NCI-H446 (cell line): ENCODE data around the gene PPM1H.
"Not testable (repeated sequence)": the region's sequence is repeated elsewhere in the genome, so short reads cannot be mapped to it uniquely, and the experiment has no call there.

Experiments used
- DNase-seq, 2 experiments: peaks; one replicate each; lab custom pipeline; 2025; lab: John Stamatoyannopoulos, UW

The PPM1H gene

GRCh38 chr12:62943779-62944395, 8.9 kb upstream of the PPM1H start:
- DNase-seq = no peak

- DNase-seq = not testable (repeated sequence)
Measured at GRCh38 chr12:62942316-62942715, 7.4 kb upstream of the PPM1H start.

- DNase-seq = peak in 1 of 2 experiments; percentile 27
Measured at GRCh38 chr12:62934239-62934798, 631 bp downstream of the PPM1H start.

GRCh38 chr12:62933602-62934238, 1.2 kb downstream of the PPM1H start:
- DNase-seq = no peak

GRCh38 chr12:62933220-62933601, 1.7 kb downstream of the PPM1H start:
- DNase-seq = peak in 1 of 2 experiments; percentile 9

- no peak for DNase-seq
Measured at GRCh38 chr12:62931477-62931876, 3.5 kb downstream of the PPM1H start.

- DNase-seq = no peak
Measured at GRCh38 chr12:62930546-62931425, 4.2 kb downstream of the PPM1H start.

GRCh38 chr12:62928632-62929031, 6.3 kb downstream of the PPM1H start:
- no peak for DNase-seq

GRCh38 chr12:62925680-62926079, 9.3 kb downstream of the PPM1H start:
- DNase-seq = no peak

GRCh38 chr12:62924084-62924483, 10.9 kb downstream of the PPM1H start:
- DNase-seq = no peak

- DNase-seq = no peak
Measured at GRCh38 chr12:62922539-62922938, 12.4 kb downstream of the PPM1H start.

- peak; percentile 64 to 90 for DNase-seq
Measured at GRCh38 chr12:62919838-62920237, 15.1 kb downstream of the PPM1H start.

GRCh38 chr12:62917926-62918325, 17.0 kb downstream of the PPM1H start:
- no peak for DNase-seq

GRCh38 chr12:62916632-62917425, 18.1 kb downstream of the PPM1H start:
- DNase-seq = no peak

GRCh38 chr12:62915204-62915529, 19.8 kb downstream of the PPM1H start:
- peak in 1 of 2 experiments; percentile 48 for DNase-seq

- no peak for DNase-seq
Measured at GRCh38 chr12:62914443-62915203, 20.3 kb downstream of the PPM1H start.

- DNase-seq = no peak
Measured at GRCh38 chr12:62913380-62913779, 21.6 kb downstream of the PPM1H start.

- no peak for DNase-seq
Measured at GRCh38 chr12:62912644-62913043, 22.3 kb downstream of the PPM1H start.

GRCh38 chr12:62911286-62911685, 23.7 kb downstream of the PPM1H start:
- no peak for DNase-seq

- DNase-seq = no peak
Measured at GRCh38 chr12:62910549-62911169, 24.3 kb downstream of the PPM1H start.

GRCh38 chr12:62909340-62909739, 25.6 kb downstream of the PPM1H start:
- DNase-seq = no peak
